Neuron (in vitro differentiated cells): ENCODE data around the gene PRRT1B.

Source experiments
- H2AFZ ChIP-seq: one replicate; pipeline ENCODE4 v1.6.1; 2013; ENCODE audit warnings: low read depth, mild to moderate bottlenecking, inconsistent platforms, low read length, moderate library complexity
- H3K27me3 ChIP-seq: one replicate; pipeline ENCODE4 v1.6.1; 2013; ENCODE audit warnings: low read length; ENCODE audit not compliant: insufficient read depth
- H3K36me3 ChIP-seq: one replicate; pipeline ENCODE4 v1.6.1; 2013; ENCODE audit warnings: low read length; ENCODE audit not compliant: insufficient read depth
- H3K4me1 ChIP-seq: one replicate; pipeline ENCODE4 v1.6.1; 2013; ENCODE audit warnings: low read length; ENCODE audit not compliant: insufficient read depth
- H3K4me3 ChIP-seq: 2 replicates; pipeline ENCODE4 v1.5.1; 2013; ENCODE audit warnings: mild to moderate bottlenecking, low read length, moderate library complexity
- H3K9me3 ChIP-seq: one replicate; pipeline ENCODE4 v1.6.1; 2013; ENCODE audit warnings: low read length

The PRRT1B gene

DNA sequence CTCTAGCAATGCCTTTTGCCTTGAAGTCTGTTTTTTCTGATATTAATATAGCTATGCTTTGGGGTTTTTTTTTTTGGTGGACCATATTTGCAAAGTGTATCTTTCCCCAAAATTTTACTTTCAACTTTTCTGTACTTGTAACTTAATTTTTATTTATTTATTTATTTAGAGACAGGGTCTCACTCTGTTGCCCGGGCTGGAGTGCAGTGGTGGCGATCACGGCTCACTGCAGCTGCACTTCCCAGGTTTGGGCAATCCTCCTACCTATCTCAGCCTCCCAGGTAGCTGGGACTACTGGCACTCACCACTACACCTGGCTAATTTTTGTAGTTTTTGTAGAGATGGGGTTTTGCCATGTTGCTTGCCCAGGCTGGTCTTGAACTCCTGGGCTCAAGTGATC lies 20.8 kb downstream of the PRRT1B start:
- H3K9me3 ChIP-seq = peaks cover 3% of the 10 kb centered on the region
- no peak overlapping the region for H3K4me3 ChIP-seq
- no peak overlapping the region for H2AFZ ChIP-seq
- no peaks in the 10 kb centered on the region for H3K27me3 ChIP-seq
- H3K4me1 ChIP-seq = no peaks in the 10 kb centered on the region
- peaks cover 2% of the 10 kb centered on the region for H3K36me3 ChIP-seq

DNA sequence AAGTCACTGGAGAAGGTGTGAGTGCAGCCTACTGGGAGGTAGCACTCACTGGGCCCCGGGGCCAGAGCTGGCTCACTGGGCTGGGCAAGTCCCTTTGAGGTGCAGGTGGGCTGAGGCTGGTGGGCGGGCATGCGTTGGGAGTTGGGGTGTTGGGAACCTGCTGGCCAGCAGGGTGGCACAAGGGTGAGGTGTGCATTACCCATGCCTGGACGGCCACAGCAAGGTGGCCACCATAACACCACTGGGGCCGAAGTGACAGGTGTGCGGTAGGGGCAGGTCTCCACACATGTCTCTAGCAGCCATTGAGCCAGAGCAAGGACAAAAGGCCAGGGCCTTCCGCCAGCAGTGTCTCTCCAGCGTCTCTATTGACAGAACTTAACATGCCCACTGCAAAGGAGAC lies 22.6 kb downstream of the PRRT1B start:
- no peaks in the 10 kb centered on the region for H3K4me1 ChIP-seq
- no peak overlapping the region for H3K4me3 ChIP-seq
- no peak overlapping the region for H2AFZ ChIP-seq
- peaks cover 2% of the 10 kb centered on the region for H3K36me3 ChIP-seq
- H3K9me3 ChIP-seq = peaks cover 3% of the 10 kb centered on the region
- no peaks in the 10 kb centered on the region for H3K27me3 ChIP-seq

DNA sequence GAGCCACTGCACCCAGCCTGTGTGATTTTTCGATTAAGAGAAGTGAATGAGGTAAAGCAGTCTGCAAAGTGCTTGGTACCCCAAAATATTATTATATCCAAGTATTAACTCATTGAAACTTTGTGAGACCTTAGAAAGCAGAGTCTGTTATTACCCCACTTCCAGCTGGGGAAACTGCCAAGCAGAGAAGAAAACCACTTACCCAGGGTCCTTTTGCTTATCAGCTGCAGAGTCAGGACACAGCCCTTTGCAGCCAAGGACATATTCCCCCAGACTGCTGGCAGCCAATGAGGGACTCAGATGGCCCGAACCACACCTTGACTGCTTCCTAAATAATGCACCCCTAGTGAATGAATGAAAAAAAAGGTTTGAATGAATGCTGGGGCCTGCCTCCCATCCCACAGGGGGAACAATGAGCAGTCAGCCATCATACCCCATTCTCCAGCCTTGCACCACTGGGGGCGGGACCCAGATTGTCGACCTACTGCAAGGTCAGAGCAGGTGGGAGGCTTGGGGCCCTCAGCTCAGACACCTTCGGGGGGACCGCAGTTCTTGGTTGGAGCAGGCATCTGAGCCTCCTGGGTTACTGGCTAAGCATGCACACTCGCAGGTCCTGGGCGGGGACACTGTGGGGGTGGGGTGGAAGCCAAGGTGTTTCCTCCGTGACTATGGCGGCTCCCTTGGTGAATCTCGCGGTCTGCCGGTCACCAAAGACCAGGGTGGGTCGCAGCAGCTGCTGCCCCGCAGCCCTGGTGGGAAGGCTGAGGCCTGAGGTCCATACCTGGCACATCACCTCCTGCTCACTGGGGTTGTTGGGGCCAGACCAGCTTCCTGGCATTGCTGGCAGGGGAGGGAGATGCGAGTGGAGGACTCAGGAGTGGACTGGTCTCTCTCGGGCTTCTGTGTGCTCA lies 29.7 kb downstream of the PRRT1B start:
- no peak overlapping the region for H2AFZ ChIP-seq
- no peaks in the 10 kb centered on the region for H3K9me3 ChIP-seq
- no peak overlapping the region for H3K4me3 ChIP-seq
- no peaks in the 10 kb centered on the region for H3K4me1 ChIP-seq
- H3K36me3 ChIP-seq = peaks cover 19% of the 10 kb centered on the region
- H3K27me3 ChIP-seq = no peaks in the 10 kb centered on the region

DNA sequence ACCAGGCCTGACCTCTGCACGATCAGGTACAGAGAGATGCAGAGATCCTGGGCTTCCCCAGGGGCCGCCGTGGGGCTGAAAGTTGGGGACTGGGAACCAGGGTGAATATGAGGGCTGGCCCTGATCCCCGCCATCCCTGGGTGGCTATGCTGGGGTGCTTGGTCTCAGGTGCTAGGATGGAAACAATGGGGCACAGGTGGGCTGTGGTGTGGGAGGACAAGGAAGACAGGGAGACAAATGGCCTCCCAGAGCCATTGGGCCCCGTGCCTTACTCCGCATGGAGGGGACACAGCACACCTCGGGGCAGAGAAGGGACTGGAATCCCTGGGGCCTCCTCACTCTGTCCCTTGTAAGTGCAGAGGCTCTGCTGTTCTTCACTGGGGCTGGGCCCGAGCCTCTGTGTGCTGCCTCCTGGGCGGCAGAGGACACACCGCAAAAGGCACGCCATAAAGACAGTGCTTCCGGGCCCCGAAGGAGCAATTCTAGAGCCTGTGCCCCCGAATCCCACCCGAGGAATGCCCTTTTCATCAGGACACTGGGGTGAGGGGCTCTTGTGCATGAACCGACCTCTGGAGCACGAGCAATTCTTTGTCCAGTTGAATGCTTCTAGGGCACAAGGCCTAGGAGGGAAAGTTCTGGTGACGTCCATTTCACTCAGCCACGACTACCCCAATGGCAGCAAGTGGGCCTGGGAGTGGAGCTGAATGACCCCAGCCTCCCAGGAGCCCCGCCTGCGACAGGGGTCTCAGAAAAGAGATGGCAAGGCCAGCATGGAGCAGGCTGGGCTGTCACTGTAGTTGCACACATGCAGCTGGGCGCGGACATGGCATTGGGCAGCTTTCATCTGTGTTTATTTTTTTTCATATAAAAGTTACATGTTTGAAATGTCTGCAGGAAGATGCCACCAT lies 30.9 kb downstream of the PRRT1B start:
- H3K4me1 ChIP-seq = no peaks in the 10 kb centered on the region
- no peaks in the 10 kb centered on the region for H3K27me3 ChIP-seq
- no peaks in the 10 kb centered on the region for H3K9me3 ChIP-seq
- peaks cover 21% of the 10 kb centered on the region for H3K36me3 ChIP-seq
- H3K4me3 ChIP-seq = no peak overlapping the region
- H2AFZ ChIP-seq = no peak overlapping the region

DNA sequence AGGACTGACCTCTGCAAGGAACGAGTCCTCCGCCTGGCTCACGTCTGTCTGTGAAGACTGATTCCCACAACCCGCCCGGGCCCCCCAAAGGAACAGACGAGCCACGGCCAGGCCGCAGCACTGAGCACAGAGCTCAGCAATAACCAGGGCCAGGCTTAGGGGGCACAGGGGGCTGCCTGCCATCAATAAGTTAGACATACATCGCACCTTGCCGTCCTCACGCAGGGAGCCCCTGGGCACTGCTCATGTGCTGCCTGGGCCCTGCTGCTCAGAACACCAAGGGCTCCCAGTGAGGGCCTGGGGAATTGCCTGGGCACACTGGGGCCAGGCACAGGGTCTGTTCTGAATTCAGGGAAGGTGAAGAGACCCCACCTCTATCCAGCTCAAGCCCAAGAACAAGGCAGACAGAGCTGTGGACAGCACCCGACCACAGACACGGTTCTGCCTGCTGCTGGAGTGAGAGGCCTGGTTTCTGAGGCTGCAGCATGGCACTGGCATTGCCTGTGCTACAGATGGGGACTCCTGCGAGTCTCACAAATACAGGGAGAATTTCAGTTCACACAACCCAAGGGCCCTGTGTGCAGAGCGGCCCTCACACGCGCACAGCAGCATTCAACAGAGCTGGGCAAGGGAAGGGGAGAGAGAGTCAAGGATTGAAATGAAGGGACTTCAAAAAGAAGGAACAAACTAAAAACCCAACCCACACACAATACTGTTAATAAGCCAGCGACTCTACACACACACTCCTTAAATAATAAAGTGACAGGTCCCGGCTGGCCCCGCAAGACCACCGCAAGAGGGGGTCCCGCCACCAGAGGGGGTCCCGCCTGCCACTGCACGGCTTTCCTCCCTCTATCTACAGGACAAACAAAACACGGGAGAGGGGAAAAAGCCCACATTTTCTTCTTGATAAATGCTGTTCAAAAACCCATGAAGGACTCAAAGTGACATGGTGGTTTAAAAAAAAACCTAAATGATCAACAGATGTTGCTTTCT lies 32.0 kb downstream of the PRRT1B start:
- H3K4me3 ChIP-seq = no peak overlapping the region
- no peaks in the 10 kb centered on the region for H3K27me3 ChIP-seq
- H3K4me1 ChIP-seq = no peaks in the 10 kb centered on the region
- H3K36me3 ChIP-seq = peaks cover 28% of the 10 kb centered on the region
- H3K9me3 ChIP-seq = no peaks in the 10 kb centered on the region
- no peak overlapping the region for H2AFZ ChIP-seq

DNA sequence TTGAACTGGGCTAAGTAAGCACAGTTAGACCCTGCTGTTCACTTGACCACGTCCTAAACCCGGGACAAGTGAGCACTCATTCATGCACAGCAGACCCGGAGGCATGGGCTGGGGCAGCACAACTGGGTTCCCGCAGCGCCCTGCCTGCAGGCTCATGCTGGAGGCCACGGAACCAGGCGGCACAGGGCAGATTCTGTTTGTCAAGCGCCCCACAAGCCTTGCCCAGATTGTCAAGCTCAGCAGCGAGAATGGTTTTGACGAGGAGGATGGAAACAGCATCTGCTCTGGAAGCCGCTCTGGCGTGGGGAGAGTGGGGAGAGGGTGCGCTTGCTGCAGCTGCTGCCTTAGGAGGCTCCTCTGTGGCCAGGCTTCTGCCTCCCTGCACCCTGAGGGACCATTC lies 32.7 kb downstream of the PRRT1B start:
- Histone ChIP-seq H3K27me3 (no peaks in the 10 kb centered on the region), H3K36me3 (peaks cover 35% of the 10 kb centered on the region), H3K4me1 (no peaks in the 10 kb centered on the region), H3K4me3 (no peak overlapping the region), H3K9me3 (no peaks in the 10 kb centered on the region), H2AFZ (no peak overlapping the region)

DNA sequence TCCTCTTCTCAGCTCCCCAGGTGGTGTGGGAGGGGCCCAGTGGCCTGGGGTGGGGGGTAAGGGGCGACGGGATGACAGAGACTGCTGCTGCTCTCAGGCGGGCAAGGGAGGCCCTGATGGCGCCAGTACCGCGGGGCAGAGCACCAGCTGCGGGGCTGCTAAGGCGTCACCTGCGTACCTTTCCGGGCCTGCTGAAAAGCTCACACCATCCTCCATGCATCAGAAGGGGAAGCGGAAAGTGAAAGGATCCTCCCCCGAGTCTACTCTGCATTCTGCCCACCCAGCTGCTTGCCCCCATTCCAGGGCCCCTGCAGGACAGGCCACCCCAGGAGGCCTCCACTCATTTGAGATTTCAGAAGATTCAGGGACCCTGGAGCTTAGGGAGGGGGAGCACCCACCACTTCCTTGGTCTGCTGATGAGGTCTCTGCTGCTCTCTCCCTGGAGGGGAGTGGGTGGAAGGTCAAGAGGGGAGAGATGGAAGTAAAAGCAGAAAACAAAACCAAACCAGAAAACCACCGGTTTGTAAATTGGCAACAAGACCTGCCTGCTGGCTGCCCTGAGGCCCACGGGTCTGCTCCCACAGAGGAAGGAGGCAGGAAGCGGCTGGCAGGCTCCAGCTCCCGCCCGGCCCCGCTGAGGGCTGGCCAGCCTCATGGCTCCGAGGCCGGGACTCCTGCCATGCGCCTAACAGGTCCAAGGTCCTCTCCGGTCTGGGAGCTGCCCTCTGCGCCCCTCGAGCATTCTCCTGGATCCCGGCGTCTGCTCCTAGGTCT lies 33.6 kb downstream of the PRRT1B start:
- H3K36me3 ChIP-seq = peaks cover 42% of the 10 kb centered on the region
- no peaks in the 10 kb centered on the region for H3K27me3 ChIP-seq
- no peaks in the 10 kb centered on the region for H3K9me3 ChIP-seq
- no peaks in the 10 kb centered on the region for H3K4me1 ChIP-seq
- H3K4me3 ChIP-seq = no peak overlapping the region
- H2AFZ ChIP-seq = no peak overlapping the region

DNA sequence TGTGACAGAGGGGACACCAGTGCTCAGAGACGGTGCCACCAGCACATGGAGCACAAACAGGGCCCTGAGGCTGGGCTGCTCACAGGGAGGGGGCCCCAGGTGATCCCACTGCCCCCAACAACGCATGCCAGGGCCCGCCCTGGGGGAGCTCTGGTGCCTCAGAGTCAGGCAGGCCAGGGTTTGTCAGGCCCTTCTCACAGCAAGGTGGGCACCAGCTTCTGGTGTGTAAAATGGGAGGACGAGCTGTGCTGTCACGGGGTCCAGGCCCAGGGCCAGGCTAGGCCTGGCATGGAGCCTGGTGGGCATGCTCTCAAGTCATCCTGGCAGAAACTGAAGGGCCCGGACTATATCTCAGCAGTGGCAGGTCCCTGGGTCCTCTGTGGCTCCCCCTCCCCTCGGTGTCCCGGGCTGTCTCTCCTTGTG lies 34.5 kb downstream of the PRRT1B start:
- Histone ChIP-seq H3K36me3 (peaks cover 49% of the 10 kb centered on the region), H3K27me3 (no peaks in the 10 kb centered on the region), H3K4me3 (no peak overlapping the region), H2AFZ (no peak overlapping the region), H3K4me1 (no peaks in the 10 kb centered on the region), H3K9me3 (no peaks in the 10 kb centered on the region)

DNA sequence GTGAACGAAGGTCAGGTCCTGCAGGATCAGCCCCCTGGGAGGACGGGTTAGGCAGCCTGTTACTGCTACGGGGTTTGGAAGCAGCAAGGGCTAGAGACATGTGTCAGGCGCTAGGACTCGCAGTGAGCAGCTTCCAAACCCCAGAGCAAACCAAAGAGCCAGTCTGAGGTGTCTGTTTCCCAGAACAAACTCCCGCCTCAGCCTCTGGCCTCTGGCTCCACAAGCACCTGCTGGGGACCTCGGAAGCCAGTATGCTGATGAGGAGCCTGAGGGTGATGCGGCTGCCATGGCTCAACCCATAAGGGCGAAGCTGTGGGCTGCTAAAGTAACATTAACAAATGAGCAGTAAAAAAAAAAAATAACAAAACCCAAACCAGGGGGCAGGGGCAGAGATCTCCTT lies 35.0 kb downstream of the PRRT1B start:
- Histone ChIP-seq H3K36me3 (peaks cover 51% of the 10 kb centered on the region), H3K9me3 (no peaks in the 10 kb centered on the region), H3K27me3 (no peaks in the 10 kb centered on the region)

DNA sequence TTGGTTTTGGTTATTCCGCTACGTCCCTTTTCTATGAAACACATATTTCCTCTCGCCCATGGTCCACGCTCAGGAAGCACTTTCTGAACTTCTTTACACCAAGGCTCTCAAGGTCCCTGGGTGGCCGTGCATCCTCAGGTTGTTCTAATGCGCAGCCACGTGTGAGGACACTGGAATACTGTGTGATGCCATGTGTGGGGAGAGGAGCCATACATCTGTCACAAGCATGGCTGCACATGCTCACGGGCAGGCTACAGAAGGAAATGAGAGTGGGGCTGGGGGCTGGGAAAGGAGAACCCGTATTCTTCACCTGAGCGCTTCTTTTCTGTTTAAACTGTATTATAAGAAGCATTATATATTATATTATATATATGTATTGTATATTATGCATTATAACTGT lies 36.7 kb downstream of the PRRT1B start:
- no peaks in the 10 kb centered on the region for H3K9me3 ChIP-seq
- H3K4me1 ChIP-seq = no peaks in the 10 kb centered on the region
- peaks cover 50% of the 10 kb centered on the region for H3K36me3 ChIP-seq
- H2AFZ ChIP-seq = no peak overlapping the region
- H3K27me3 ChIP-seq = no peaks in the 10 kb centered on the region
- H3K4me3 ChIP-seq = no peak overlapping the region

More for the DNA sequence above, 35.0 kb downstream of the PRRT1B start:
- Histone ChIP-seq H2AFZ (no peak overlapping the region), H3K4me1 (no peaks in the 10 kb centered on the region), H3K4me3 (no peak overlapping the region)

DNA sequence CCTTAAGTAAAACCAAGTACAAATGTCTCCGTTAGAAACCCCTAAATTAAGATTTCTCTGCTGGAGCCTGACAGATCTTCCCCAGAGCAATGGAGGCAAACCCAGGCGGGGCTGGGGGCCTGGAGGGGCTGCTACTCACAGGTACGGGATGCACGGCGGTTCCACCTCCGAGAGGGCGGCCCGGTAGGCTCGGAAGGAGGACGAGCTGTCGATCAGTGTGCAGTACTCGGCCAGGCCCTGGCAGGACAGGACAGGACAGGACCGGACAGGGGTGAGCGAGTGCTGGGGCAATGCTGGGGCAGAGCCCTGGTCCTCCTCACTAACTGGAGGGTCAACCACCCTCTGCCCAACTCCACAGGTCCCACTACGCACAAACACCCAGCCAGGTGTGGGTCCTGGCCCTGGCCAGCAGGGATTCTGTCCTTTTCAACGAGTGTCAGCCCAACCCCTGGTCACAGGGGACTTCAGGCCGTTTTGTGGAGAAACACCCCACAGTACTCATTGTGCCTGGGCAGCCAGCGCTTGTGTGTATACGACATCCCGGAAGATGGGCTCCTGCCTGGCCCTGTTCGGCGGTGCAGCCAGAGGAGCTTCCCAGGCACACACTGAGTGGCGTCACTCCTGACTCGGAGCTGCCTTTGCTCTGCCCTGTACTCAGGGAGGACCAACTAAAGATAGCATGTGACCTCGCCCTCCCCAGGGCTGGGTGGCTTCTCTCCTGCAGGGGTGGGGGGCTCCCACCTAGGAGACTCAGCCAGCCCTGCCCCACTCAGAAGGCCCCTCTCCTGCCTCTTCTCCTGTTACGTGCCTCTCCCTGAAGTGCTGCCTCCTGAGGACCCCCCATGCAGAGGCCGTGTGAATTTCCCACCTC lies 37.4 kb downstream of the PRRT1B start:
- Histone ChIP-seq H3K9me3 (no peaks in the 10 kb centered on the region), H3K27me3 (no peaks in the 10 kb centered on the region), H3K4me3 (no peak overlapping the region), H3K4me1 (no peaks in the 10 kb centered on the region), H3K36me3 (peaks cover 53% of the 10 kb centered on the region), H2AFZ (no peak overlapping the region)
